Measurements from ENCODE around the gene A3GALT2.

DNA sequence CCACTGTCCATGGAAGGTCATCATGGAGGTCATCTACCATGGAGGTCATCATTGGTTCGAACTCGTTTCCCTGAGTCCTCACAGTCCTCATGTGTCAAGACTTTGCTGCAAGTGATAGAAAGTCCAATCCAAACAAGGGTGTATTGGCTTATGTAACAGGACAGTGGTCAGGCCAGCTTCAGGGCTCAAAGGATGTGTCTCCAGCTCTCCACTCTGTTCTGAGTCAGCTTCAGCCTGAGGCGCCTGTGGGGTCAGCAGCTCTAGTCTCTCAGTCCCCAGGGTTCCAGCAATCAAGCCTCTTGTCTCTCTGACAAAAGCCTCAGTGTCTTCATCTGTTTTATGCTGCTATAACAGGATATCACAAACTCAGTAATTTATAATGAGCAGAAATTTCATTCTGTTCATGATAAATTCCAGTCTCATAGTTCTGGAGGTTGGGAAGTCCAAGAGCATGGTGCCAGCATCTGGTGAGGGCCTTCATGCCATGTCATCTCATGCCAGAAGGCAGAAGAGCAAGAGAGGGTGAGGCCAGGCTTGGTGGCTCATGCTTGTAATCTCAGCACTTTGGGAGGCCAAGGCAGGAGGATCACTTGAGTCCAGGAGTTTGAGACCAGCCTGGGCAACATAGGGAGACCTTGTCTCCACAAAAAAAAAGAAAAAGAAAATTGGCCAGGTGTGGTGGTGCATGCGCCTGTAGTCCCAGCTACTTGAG is 19.5 kb downstream of the A3GALT2 start:
- TF ChIP-seq, protein P1, sequence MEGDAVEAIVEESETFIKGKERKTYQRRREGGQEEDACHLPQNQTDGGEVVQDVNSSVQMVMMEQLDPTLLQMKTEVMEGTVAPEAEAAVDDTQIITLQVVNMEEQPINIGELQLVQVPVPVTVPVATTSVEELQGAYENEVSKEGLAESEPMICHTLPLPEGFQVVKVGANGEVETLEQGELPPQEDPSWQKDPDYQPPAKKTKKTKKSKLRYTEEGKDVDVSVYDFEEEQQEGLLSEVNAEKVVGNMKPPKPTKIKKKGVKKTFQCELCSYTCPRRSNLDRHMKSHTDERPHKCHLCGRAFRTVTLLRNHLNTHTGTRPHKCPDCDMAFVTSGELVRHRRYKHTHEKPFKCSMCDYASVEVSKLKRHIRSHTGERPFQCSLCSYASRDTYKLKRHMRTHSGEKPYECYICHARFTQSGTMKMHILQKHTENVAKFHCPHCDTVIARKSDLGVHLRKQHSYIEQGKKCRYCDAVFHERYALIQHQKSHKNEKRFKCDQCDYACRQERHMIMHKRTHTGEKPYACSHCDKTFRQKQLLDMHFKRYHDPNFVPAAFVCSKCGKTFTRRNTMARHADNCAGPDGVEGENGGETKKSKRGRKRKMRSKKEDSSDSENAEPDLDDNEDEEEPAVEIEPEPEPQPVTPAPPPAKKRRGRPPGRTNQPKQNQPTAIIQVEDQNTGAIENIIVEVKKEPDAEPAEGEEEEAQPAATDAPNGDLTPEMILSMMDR (IDR thresholded peaks at IDR 0.05; ENCODE audit: low read depth, low read length, poor library complexity, severe bottlenecking): no peak
- no peak for TF ChIP-seq EZH2phosphoT487 (IDR thresholded peaks at IDR 0.05; ENCODE audit: borderline replicate concordance, low read length)
